ENCODE measurements around the gene BRD9.
"Not testable (repeated sequence)": the region's sequence is repeated elsewhere in the genome, so short reads cannot be mapped to it uniquely, and the experiment has no call there.

Gene BRD9

GRCh38 chr5:856531-857425, 35.8 kb downstream of the BRD9 start:
- DNase-seq, result no peak

- DNase-seq, result no peak
Measured at GRCh38 chr5:855771-856530, 36.6 kb downstream of the BRD9 start.

GRCh38 chr5:854966-855743, 37.4 kb downstream of the BRD9 start:
- DNase-seq, result no peak

- no peak for DNase-seq
Measured at GRCh38 chr5:854217-854616, 38.4 kb downstream of the BRD9 start.

GRCh38 chr5:853416-854090, 39.0 kb downstream of the BRD9 start:
- DNase-seq, result not testable (repeated sequence)

- DNase-seq, result no peak
Measured at GRCh38 chr5:852431-853401, 39.9 kb downstream of the BRD9 start.

GRCh38 chr5:852018-852417, 40.6 kb downstream of the BRD9 start:
- DNase-seq, result no peak

GRCh38 chr5:851553-851952, 41.0 kb downstream of the BRD9 start:
- no peak for DNase-seq

GRCh38 chr5:851076-851475, 41.5 kb downstream of the BRD9 start:
- no peak for DNase-seq

- no peak for DNase-seq
Measured at GRCh38 chr5:850511-851006, 42.0 kb downstream of the BRD9 start, which contains the start of gene ZDHHC11. Gene ZDHHC11 (minus strand): TSS chr5:850986. CDS start chr5:850602, 384 bp downstream.

- no peak for DNase-seq
Measured at GRCh38 chr5:849651-850301, 42.8 kb downstream of the BRD9 start.

- no peak for DNase-seq
Measured at GRCh38 chr5:848671-849111, 43.9 kb downstream of the BRD9 start.

GRCh38 chr5:847736-848135, 44.9 kb downstream of the BRD9 start:
- not testable (repeated sequence) for DNase-seq

GRCh38 chr5:847212-847611, 45.4 kb downstream of the BRD9 start:
- DNase-seq, result not testable (repeated sequence)

- not testable (repeated sequence) for DNase-seq
Measured at GRCh38 chr5:846602-847091, 46.0 kb downstream of the BRD9 start.

GRCh38 chr5:845676-846601, 46.7 kb downstream of the BRD9 start:
- DNase-seq, result not testable (repeated sequence)

- DNase-seq, result not testable (repeated sequence)
Measured at GRCh38 chr5:845031-845675, 47.4 kb downstream of the BRD9 start.

GRCh38 chr5:844426-844825, 48.2 kb downstream of the BRD9 start:
- DNase-seq, result not testable (repeated sequence)

All from NCI-H524 treated with DMSO at 0.1 percent for 48 hours (cell line).